Stimulated activated naive B cell treated with anti-CD40 and anti-IgM and Interleukin-4, amounts not matched to agents 10 μg/mL and 1 μg/mL and 100 μg/mL, for 72 hours (primary cell): ENCODE results near the gene PCDHGB6.
A peak's percentile ranks its signal among the peaks of the same experiment; 100 is the strongest.
"Not testable (repeated sequence)": the region's sequence is repeated elsewhere in the genome, so short reads cannot be mapped to it uniquely, and the experiment has no call there.

Experiments used
- ATAC-seq, 2 donors: fragments of 150-1000 bp; cut with Tn5 transposase; replicated peaks; 2 replicates each; pipeline ENCODE4 v1.10.0; 2021; ENCODE audit warnings: moderate library complexity in 1 of 2
- DNase-seq: peaks from one replicate; pipeline ENCODE4 v3.0.0; 2021
- H3K27ac Mint-ChIP-seq: one replicate; pipeline ENCODE4 v1.8.0; 2022; ENCODE audit warnings: mild to moderate bottlenecking, mixed read lengths
- H3K27me3 Mint-ChIP-seq, 2 donors: one replicate each; pipeline ENCODE4 v1.8.0; 2022; ENCODE audit warnings: mixed read lengths in 2 of 2
- H3K36me3 Mint-ChIP-seq, 2 donors: one replicate each; pipeline ENCODE4 v1.8.0; 2022; ENCODE audit warnings: mixed read lengths in 2 of 2, mild to moderate bottlenecking in 1 of 2
- H3K4me1 Mint-ChIP-seq, 2 donors: one replicate each; pipeline ENCODE4 v1.8.0; 2022; ENCODE audit warnings: mixed read lengths in 2 of 2, mild to moderate bottlenecking in 1 of 2
- H3K4me3 Mint-ChIP-seq, 2 donors: one replicate each; pipeline ENCODE4 v1.8.0; 2022; ENCODE audit warnings: mild to moderate bottlenecking in 2 of 2, mixed read lengths in 2 of 2, moderate library complexity in 1 of 2
- H3K9me3 Mint-ChIP-seq, 2 donors: one replicate each; pipeline ENCODE4 v1.8.0; 2022; ENCODE audit warnings: mixed read lengths in 2 of 2, mild to moderate bottlenecking in 1 of 2

PCDHGB6 gene

DNA sequence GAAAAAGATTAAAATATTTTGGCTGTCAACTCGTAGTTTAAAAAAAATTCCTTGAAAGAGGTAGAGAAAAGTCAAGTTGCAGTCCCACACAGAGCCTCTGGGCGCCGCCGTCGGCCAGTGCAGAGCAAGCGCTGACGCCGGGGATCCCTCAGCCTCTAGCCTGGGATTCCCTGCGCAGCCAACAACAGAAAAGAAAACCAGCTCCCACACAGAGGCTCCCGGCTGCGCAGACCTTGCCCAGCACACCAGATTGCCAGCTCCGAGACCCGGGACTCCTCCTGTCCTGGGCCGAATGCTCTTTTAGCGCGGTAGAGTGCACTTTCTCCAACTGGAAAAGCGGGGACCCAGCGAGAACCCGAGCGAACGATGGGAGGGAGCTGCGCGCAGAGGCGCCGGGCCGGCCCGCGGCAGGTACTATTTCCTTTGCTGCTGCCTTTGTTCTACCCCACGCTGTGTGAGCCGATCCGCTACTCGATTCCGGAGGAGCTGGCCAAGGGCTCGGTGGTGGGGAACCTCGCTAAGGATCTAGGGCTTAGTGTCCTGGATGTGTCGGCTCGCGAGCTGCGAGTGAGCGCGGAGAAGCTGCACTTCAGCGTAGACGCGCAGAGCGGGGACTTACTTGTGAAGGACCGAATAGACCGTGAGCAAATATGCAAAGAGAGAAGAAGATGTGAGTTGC lies 9.8 kb downstream of the PCDHGB6 start, which contains the start of gene PCDHGB7:
Gene PCDHGB7, plus strand, starts transcription at position 184 of the 679 bp plus-strand sequence. Its CDS starts 183 bp downstream, at position 367.
- H3K36me3 Mint-ChIP-seq, result peaks cover 23 to 24% of the 10 kb centered on the region in 2 donors
- H3K9me3 Mint-ChIP-seq, result peaks cover 16 to 28% of the 10 kb centered on the region in 2 donors
- DNase-seq, result not testable (repeated sequence)
- peak within 1 kb of the TSS; percentile 88 for H3K27ac Mint-ChIP-seq
- H3K4me1 Mint-ChIP-seq, result peaks cover 16 to 30% of the 10 kb centered on the region in 2 donors
- peak within 1 kb of the TSS; percentile 63 to 75 for H3K4me3 Mint-ChIP-seq
- H3K27me3 Mint-ChIP-seq, result peaks cover 68 to 88% of the 10 kb centered on the region in 2 donors
- peak; percentile 55 to 75 for ATAC-seq

DNA sequence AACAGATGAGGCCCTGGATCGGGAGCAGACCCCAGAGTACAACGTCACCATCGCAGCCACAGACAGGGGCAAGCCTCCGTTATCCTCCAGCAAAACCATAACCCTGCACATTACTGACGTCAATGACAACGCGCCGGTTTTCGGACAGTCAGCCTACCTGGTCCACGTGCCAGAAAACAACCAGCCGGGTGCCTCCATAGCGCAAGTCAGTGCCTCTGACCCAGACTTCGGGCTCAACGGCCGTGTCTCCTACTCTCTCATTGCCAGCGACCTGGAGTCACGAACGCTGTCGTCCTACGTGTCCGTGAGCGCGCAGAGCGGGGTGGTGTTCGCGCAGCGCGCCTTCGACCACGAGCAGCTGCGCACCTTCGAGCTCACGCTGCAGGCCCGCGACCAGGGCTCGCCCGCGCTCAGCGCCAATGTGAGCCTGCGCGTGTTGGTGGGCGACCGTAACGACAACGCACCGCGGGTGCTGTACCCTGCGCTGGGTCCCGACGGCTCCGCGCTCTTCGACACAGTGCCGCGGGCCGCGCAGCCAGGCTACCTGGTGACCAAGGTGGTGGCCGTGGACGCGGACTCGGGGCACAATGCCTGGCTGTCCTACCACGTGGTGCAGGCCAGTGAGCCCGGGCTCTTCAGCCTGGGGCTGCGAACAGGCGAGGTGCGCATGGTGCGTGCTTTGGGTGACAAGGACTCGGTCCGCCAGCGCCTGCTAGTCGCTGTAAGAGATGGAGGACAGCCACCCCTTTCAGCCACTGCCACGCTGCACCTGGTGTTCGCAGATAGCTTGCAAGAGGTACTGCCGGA lies 11.5 kb downstream of the PCDHGB6 start:
- H3K4me1 Mint-ChIP-seq, result peaks cover 9 to 18% of the 10 kb centered on the region in 2 donors
- ATAC-seq (no peak), DNase-seq (no peak)
- peaks cover 19 to 23% of the 10 kb centered on the region in 2 donors for H3K36me3 Mint-ChIP-seq
- H3K27ac Mint-ChIP-seq, result peak overlapping the region; percentile 67
- H3K4me3 Mint-ChIP-seq, result peak overlapping the region in 1 of 2 donors; percentile 25
- peaks cover 63 to 79% of the 10 kb centered on the region in 2 donors for H3K27me3 Mint-ChIP-seq
- H3K9me3 Mint-ChIP-seq, result peaks cover 16 to 26% of the 10 kb centered on the region in 2 donors

- ATAC-seq, result no peak
- peak within 1 kb of the TSS; percentile 83 for H3K27ac Mint-ChIP-seq
- peaks cover 6 to 18% of the 10 kb centered on the region in 2 donors for H3K4me1 Mint-ChIP-seq
- H3K9me3 Mint-ChIP-seq, result peaks cover 13 to 23% of the 10 kb centered on the region in 2 donors
- H3K4me3 Mint-ChIP-seq, result peak within 1 kb of the TSS; percentile 75 to 76
- peaks cover 63 to 68% of the 10 kb centered on the region in 2 donors for H3K27me3 Mint-ChIP-seq
- peaks cover 13 to 18% of the 10 kb centered on the region in 2 donors for H3K36me3 Mint-ChIP-seq
- no peak for DNase-seq
Measured at GRCh38 chr5:141420855-141421488, 13.2 kb downstream of the PCDHGB6 start, which contains the start of gene PCDHGA11. TSS of gene PCDHGA11 (plus strand) at chr5:141421051. CDS start at chr5:141421228, 177 bp downstream.

DNA sequence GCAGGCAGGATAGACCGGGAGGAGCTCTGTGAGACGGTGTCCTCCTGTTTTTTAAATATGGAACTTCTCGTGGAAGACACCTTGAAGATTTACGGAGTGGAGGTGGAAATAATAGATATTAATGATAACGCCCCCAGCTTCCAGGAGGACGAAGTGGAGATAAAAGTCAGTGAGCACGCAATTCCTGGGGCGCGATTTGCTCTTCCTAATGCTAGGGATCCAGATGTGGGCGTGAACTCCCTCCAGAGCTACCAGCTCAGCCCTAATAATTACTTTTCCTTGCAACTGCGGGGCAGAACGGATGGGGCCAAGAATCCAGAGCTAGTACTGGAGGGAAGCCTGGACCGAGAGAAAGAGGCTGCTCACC lies 13.7 kb downstream of the PCDHGB6 start:
- Mint-ChIP-seq H3K9me3 (peaks cover 13 to 23% of the 10 kb centered on the region in 2 donors), H3K27ac (peak overlapping the region; percentile 83), H3K4me1 (peaks cover 6 to 18% of the 10 kb centered on the region in 2 donors), H3K27me3 (peaks cover 68% of the 10 kb centered on the region in 2 donors), H3K36me3 (peaks cover 13 to 18% of the 10 kb centered on the region in 2 donors), H3K4me3 (peak overlapping the region; percentile 75 to 76)
- DNase-seq, result no peak
- ATAC-seq, result no peak

DNA sequence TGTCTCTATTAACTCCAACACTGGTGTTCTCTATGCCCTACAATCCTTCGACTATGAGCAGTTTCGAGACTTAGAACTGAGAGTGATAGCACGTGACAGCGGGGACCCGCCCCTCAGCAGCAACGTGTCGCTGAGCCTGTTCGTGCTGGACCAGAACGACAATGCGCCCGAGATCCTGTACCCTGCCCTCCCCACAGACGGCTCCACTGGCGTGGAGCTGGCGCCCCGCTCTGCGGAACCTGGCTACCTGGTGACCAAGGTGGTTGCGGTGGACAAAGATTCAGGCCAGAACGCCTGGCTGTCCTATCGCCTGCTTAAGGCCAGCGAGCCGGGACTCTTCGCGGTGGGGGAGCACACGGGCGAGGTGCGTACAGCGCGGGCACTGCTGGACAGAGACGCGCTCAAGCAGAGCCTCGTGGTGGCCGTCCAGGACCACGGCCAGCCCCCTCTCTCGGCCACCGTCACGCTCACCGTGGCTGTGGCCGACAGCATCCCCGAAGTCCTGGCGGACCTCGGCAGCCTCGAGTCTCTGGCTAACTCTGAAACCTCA lies 15.0 kb downstream of the PCDHGB6 start:
- no peak for DNase-seq
- H3K36me3 Mint-ChIP-seq, result peaks cover 13 to 18% of the 10 kb centered on the region in 2 donors
- H3K27me3 Mint-ChIP-seq, result peaks cover 68 to 73% of the 10 kb centered on the region in 2 donors
- H3K4me3 Mint-ChIP-seq, result peak overlapping the region in 1 of 2 donors; percentile 25
- no peak overlapping the region for H3K27ac Mint-ChIP-seq
- no peak for ATAC-seq
- peaks cover 11 to 22% of the 10 kb centered on the region in 2 donors for H3K9me3 Mint-ChIP-seq
- H3K4me1 Mint-ChIP-seq, result peaks cover 3 to 12% of the 10 kb centered on the region in 2 donors

GRCh38 chr5:141427783-141428426 lies 20.1 kb downstream of the PCDHGB6 start:
- Mint-ChIP-seq H3K36me3 (peaks cover 6 to 29% of the 10 kb centered on the region in 2 donors), H3K27ac (no peak overlapping the region), H3K9me3 (peaks cover 15 to 17% of the 10 kb centered on the region in 2 donors), H3K4me1 (peaks cover 14 to 22% of the 10 kb centered on the region in 2 donors), H3K4me3 (no peak overlapping the region), H3K27me3 (peaks cover 61 to 65% of the 10 kb centered on the region in 2 donors)
- DNase-seq (no peak), ATAC-seq (no peak)

GRCh38 chr5:141430332-141431113 lies 22.7 kb downstream of the PCDHGB6 start, which contains the start of gene PCDHGA12:
TSS of gene PCDHGA12 (plus strand) at chr5:141430507. CDS start at chr5:141430760, 253 bp downstream.
- DNase-seq, result peak; percentile 38
- ATAC-seq, result peak; percentile 42 to 82
- peaks cover 9 to 32% of the 10 kb centered on the region in 2 donors for H3K36me3 Mint-ChIP-seq

DNA sequence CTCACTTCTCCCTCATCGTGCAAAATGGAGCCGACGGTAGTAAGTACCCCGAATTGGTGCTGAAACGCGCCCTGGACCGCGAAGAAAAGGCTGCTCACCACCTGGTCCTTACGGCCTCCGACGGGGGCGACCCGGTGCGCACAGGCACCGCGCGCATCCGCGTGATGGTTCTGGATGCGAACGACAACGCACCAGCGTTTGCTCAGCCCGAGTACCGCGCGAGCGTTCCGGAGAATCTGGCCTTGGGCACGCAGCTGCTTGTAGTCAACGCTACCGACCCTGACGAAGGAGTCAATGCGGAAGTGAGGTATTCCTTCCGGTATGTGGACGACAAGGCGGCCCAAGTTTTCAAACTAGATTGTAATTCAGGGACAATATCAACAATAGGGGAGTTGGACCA lies 23.5 kb downstream of the PCDHGB6 start:
- Mint-ChIP-seq H3K27ac (peak overlapping the region; percentile 76), H3K4me1 (peaks cover 14 to 22% of the 10 kb centered on the region in 2 donors), H3K27me3 (peaks cover 55 to 73% of the 10 kb centered on the region in 2 donors), H3K4me3 (peak overlapping the region; percentile 64 to 82), H3K9me3 (peaks cover 20 to 24% of the 10 kb centered on the region in 2 donors), H3K36me3 (peaks cover 9 to 32% of the 10 kb centered on the region in 2 donors)
- ATAC-seq (peak; percentile 25 to 69), DNase-seq (no peak)

More at GRCh38 chr5:141430332-141431113, 22.7 kb downstream of the PCDHGB6 start, which contains the start of gene PCDHGA12:
- Mint-ChIP-seq H3K4me1 (peaks cover 14 to 22% of the 10 kb centered on the region in 2 donors), H3K9me3 (peaks cover 20 to 24% of the 10 kb centered on the region in 2 donors), H3K27ac (peak within 1 kb of the TSS; percentile 89), H3K27me3 (peaks cover 60 to 78% of the 10 kb centered on the region in 2 donors), H3K4me3 (peak within 1 kb of the TSS; percentile 64 to 82)

DNA sequence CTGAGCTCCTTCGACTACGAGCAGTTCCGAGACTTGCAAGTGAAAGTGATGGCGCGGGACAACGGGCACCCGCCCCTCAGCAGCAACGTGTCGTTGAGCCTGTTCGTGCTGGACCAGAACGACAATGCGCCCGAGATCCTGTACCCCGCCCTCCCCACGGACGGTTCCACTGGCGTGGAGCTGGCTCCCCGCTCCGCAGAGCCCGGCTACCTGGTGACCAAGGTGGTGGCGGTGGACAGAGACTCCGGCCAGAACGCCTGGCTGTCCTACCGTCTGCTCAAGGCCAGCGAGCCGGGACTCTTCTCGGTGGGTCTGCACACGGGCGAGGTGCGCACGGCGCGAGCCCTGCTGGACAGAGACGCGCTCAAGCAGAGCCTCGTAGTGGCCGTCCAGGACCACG lies 24.5 kb downstream of the PCDHGB6 start:
- Mint-ChIP-seq H3K36me3 (peaks cover 9 to 32% of the 10 kb centered on the region in 2 donors), H3K4me1 (peaks cover 14 to 22% of the 10 kb centered on the region in 2 donors), H3K27me3 (peaks cover 48 to 71% of the 10 kb centered on the region in 2 donors), H3K27ac (peak overlapping the region; percentile 81), H3K4me3 (peak overlapping the region in 1 of 2 donors; percentile 82), H3K9me3 (peaks cover 20 to 24% of the 10 kb centered on the region in 2 donors)
- not testable (repeated sequence) for ATAC-seq, DNase-seq

GRCh38 chr5:141432726-141433125 lies 24.9 kb downstream of the PCDHGB6 start:
- not testable (repeated sequence) for ATAC-seq

GRCh38 chr5:141434006-141434405 lies 26.2 kb downstream of the PCDHGB6 start:
- Mint-ChIP-seq H3K27me3 (peaks cover 41 to 59% of the 10 kb centered on the region in 2 donors), H3K27ac (no peak overlapping the region), H3K4me3 (no peak overlapping the region), H3K4me1 (peaks cover 14 to 22% of the 10 kb centered on the region in 2 donors), H3K36me3 (peaks cover 9 to 23% of the 10 kb centered on the region in 2 donors), H3K9me3 (peaks cover 16 to 20% of the 10 kb centered on the region in 2 donors)
- ATAC-seq, result no peak
- no peak for DNase-seq

More at GRCh38 chr5:141432726-141433125, 24.9 kb downstream of the PCDHGB6 start:
- Mint-ChIP-seq H3K4me3 (peak overlapping the region in 1 of 2 donors; percentile 25), H3K9me3 (peaks cover 20 to 24% of the 10 kb centered on the region in 2 donors), H3K36me3 (peaks cover 9 to 30% of the 10 kb centered on the region in 2 donors), H3K4me1 (peaks cover 14 to 22% of the 10 kb centered on the region in 2 donors), H3K27me3 (peaks cover 48 to 67% of the 10 kb centered on the region in 2 donors)
- H3K27ac Mint-ChIP-seq, DNase-seq: not testable (repeated sequence)

GRCh38 chr5:141437221-141437620 lies 29.4 kb downstream of the PCDHGB6 start:
- peaks cover 9 to 10% of the 10 kb centered on the region in 2 donors for H3K36me3 Mint-ChIP-seq
- H3K9me3 Mint-ChIP-seq, result peaks cover 10 to 15% of the 10 kb centered on the region in 2 donors
- H3K4me3 Mint-ChIP-seq, result no peak overlapping the region
- ATAC-seq (no peak), DNase-seq (no peak)
- H3K27ac Mint-ChIP-seq, result no peak overlapping the region
- peaks cover 23 to 50% of the 10 kb centered on the region in 2 donors for H3K27me3 Mint-ChIP-seq
- peaks cover under 1 to 2% of the 10 kb centered on the region in 2 donors for H3K4me1 Mint-ChIP-seq
